ENCODE results near the gene FEN1.

Gene FEN1

DNA sequence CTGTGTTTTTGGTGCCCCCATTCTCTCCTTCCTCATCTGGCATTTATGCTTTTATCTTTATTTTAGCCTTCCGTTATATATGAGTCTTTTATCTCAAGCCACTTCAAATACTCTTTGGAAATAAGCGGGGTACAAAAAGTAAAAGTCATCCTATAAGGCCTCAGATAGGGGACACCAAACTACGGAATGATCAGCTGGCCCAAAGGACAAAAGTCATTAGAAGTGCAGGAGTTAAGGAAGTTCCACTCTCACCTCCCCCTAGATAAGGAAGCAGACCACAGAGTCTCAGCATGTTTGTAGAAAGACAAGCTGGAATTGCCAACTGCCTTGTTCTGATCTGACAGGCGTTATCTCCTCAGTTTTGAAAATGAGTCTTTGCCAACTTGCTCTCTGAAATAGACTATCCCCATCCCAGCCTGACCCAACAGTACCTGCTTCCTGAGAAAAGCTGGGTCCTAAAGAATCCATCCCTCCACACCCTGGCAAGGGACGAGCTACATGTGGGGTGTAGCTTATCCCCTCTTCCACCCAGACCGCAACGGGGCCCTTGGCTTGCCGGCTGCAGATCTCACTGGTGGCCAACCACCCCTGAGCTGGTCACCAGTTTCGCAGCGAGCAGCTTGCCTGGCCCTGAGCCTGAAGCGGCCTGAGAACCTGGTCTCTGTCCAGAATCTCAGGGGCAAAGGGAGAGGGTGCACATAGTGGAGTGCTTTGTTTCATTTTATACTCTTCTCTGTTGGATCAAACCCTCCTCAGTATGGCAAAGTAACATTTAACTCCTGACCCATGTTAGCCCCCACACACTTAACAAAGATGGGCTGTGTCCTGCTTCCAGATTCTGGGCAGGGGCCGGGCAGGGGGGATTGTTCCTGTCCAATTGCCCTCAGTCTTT is 49.2 kb downstream of the FEN1 start:
- DNase-seq, result no peak
- H3K9me3 ChIP-seq (ENCODE audit: control insufficient read depth, low read length), result no peaks in the 10 kb centered on the region
- no peak overlapping the region for H3K27ac ChIP-seq (ENCODE audit: insufficient read depth, low read length, poor library complexity, severe bottlenecking)
- H3K36me3 ChIP-seq (ENCODE audit: control insufficient read depth, insufficient read depth, low read length), result no peaks in the 10 kb centered on the region
- H3K27me3 ChIP-seq (replicated peaks; ENCODE audit: control insufficient read depth, insufficient read depth, low read length, poor library complexity, severe bottlenecking), result no peaks in the 10 kb centered on the region
- no peaks in the 10 kb centered on the region for H3K4me1 ChIP-seq (ENCODE audit: control insufficient read depth, insufficient read depth, low read length, poor library complexity, severe bottlenecking)
- no peak overlapping the region for H3K4me3 ChIP-seq (ENCODE audit: insufficient read depth, low read depth, low read length, poor library complexity, severe bottlenecking)

DNA sequence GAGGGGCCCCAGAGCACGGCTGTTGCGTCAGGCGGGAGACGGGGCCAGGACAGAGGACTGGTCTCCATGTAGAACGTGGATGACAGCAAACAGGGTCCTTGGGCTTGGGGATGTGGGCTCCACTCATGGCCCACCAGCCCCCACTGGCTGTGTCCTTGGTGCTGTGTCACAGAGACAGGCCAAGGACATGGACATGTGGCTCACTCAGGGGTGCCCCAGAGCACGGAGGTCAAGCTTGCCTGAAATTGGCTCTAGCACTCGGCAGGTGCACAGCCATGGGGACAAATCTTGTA is 49.8 kb downstream of the FEN1 start:
- Histone ChIP-seq H3K36me3 (ENCODE audit: control insufficient read depth, insufficient read depth, low read length) (no peaks in the 10 kb centered on the region), H3K27ac (ENCODE audit: insufficient read depth, low read length, poor library complexity, severe bottlenecking) (no peak overlapping the region), H3K9me3 (ENCODE audit: control insufficient read depth, low read length) (no peaks in the 10 kb centered on the region), H3K4me3 (ENCODE audit: insufficient read depth, low read depth, low read length, poor library complexity, severe bottlenecking) (no peak overlapping the region), H3K4me1 (ENCODE audit: control insufficient read depth, insufficient read depth, low read length, poor library complexity, severe bottlenecking) (no peaks in the 10 kb centered on the region), H3K27me3 (replicated peaks; ENCODE audit: control insufficient read depth, insufficient read depth, low read length, poor library complexity, severe bottlenecking) (no peaks in the 10 kb centered on the region)
- no peak for DNase-seq

DNA sequence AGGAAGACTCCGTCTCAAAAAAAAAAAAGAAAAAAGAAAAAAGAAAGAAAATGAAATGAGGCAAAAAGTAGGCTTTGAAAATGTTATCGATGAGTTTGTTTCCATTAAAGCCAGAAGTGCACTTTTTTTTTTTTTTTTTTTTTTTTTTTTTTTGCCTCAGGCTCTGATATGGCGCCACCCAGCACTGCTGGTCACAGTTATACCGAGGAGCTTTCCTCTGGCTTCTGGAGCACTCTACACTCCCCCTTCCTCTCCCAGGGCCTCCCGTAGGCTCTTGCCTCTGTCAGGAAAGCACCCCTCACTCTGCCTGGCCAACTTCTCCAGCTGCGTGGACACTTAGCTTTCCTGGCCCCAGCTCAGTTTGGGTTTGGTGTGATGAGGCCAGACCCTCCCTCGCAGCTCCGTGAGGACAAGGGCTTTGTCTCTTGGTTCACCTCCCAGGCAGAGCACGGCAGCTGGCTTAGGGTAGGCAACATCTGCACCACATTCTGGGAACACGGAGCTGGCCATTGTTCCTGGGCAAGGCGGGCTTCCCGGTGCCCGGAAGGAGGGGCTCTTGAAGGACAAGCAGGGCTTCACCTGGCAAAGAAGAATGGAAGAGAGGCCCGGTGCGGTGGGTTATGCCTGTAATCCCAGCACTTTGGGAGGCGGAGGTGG is 52.3 kb downstream of the FEN1 start:
- no peak overlapping the region for H3K27ac ChIP-seq (ENCODE audit: insufficient read depth, low read length, poor library complexity, severe bottlenecking)
- H3K9me3 ChIP-seq (ENCODE audit: control insufficient read depth, low read length), result no peaks in the 10 kb centered on the region
- no peaks in the 10 kb centered on the region for H3K4me1 ChIP-seq (ENCODE audit: control insufficient read depth, insufficient read depth, low read length, poor library complexity, severe bottlenecking)
- H3K36me3 ChIP-seq (ENCODE audit: control insufficient read depth, insufficient read depth, low read length), result no peaks in the 10 kb centered on the region
- no peaks in the 10 kb centered on the region for H3K27me3 ChIP-seq (replicated peaks; ENCODE audit: control insufficient read depth, insufficient read depth, low read length, poor library complexity, severe bottlenecking)
- DNase-seq, result no peak
- H3K4me3 ChIP-seq (ENCODE audit: insufficient read depth, low read depth, low read length, poor library complexity, severe bottlenecking), result no peak overlapping the region

DNA sequence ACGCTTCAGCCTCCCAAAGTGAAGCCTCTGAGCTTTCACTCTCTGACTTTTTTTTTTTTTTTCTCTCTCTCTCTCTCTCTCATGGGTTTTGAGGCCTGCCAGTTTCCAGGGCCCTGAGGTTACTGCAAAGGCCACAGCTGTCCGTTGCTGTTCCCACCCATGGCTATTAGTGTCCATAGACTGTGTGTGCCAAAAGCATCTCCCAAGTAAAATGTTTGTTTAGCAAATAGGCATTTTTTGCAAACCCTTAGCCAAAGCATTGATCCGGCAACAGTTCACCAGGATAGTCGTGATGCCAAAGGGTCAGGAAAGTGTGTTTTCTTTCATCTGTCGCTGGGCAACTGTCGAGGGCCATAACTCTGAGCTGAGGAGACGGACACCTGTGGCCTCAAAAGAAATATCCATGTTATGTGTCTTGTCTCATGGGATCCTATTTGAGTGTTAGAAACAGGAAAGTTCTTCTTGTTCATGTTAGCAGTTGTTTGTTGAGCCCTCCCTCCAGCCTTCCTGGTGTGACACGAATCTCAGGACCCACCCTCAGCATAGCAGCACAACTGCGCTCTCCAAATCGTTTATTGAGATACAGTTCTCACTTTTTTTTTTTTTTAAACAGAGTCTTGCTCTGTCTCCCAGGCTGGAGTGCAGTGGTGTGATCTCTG is 53.8 kb downstream of the FEN1 start:
- no peaks in the 10 kb centered on the region for H3K4me1 ChIP-seq (ENCODE audit: control insufficient read depth, insufficient read depth, low read length, poor library complexity, severe bottlenecking)
- no peaks in the 10 kb centered on the region for H3K27me3 ChIP-seq (replicated peaks; ENCODE audit: control insufficient read depth, insufficient read depth, low read length, poor library complexity, severe bottlenecking)
- no peaks in the 10 kb centered on the region for H3K36me3 ChIP-seq (ENCODE audit: control insufficient read depth, insufficient read depth, low read length)
- H3K27ac ChIP-seq (ENCODE audit: insufficient read depth, low read length, poor library complexity, severe bottlenecking), result no peak overlapping the region
- H3K4me3 ChIP-seq (ENCODE audit: insufficient read depth, low read depth, low read length, poor library complexity, severe bottlenecking), result no peak overlapping the region
- no peaks in the 10 kb centered on the region for H3K9me3 ChIP-seq (ENCODE audit: control insufficient read depth, low read length)
- DNase-seq, result no peak

Data from effector memory CD4-positive, alpha-beta T cell (primary cell).